GM21528 (cell line): ENCODE results near the gene CAPS2.

Experiments
- ATAC-seq: cut with Tn5 transposase; IDR thresholded peaks from one replicate; pipeline ENCODE4 v1.9.1; 2021; ENCODE audit warnings: mild to moderate bottlenecking, moderate library complexity; ENCODE audit not compliant: unreplicated experiment, low FRiP score

The CAPS2 gene

DNA sequence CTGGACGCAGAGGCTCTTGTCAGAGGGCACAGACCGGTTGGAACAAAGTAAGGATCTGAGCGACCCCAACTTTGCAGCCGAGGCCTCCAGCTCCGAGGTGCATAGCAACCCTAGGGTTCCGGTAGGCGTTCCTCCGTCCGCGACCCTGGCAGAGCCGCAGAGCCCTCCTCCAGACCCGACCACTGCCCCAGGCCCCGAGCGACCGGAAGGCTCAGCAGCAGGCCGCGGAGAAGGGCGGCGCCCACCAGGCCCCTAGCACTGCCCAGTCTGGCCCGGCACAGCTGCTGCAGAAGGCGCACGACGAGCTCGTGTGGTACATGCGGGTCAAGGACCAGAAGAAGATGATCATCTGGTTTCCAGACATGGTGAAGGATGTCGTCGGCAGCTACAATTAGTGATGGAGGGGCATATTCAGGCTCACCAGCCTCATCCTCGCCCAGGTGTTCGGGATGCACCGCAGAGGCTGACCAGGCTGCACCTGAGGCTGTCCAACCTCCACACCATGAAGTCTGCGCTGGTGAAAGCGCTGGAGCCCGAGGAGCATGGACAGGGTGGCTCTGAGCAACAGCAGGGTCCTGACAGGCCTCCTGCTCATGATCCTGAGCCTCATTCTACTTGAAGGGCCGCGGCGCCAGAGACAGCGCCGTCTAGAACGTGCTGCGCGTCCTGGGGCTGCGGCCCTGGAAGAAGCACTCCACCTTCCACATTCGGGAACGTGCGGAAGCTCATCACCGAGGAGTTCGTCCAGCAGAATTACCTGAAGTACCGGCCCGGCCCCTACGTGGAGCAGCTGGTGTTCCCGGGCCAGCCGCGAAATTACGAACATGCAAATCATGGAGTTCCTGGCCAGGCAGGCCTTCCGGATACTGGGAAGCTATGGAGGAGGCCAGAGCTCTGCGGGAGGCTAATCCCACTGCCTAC, 24.5 kb downstream of the CAPS2 start:
- ATAC-seq: no peak

GRCh38 chr12:75302781-75303180, 27.3 kb downstream of the CAPS2 start:
- no peak for ATAC-seq

DNA sequence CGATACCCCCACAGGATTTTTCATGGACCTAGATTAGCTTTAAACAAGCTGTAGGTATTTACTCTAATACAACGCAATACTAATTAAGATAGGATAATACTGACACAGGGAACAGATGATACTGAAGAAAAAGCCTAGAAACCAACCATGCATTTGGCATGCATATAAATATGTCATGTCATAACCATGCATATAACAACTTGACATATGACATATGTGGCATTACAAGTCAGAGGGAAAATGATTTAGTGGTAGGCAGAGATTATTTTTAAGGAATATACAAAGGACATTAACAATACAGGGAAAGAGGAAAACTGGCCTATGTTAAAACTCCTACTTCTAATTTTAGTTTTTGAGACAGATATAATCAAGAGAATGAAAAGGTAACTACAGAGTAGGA, 27.9 kb downstream of the CAPS2 start:
- no peak for ATAC-seq

- no peak for ATAC-seq
Observed at GRCh38 chr12:75294797-75295196, 35.3 kb downstream of the CAPS2 start.

DNA sequence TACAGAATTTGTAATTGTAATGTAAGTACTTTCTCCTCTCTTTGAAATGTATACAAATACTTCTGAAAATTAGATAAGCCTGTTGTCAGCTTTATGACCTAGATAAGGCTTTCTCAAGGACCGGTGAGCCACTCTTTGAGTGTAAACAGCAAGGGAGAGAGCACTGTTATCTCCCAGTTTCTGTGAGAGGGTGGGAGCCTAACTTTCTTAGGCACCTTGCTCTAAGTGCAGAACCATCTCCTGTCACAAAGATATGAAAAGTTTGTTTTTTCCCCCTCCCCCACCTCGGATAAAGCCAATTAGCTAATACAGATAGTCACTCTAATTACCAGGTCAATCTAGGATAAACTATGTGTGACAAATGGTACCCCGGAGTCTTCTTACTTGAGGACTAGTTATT, 35.8 kb downstream of the CAPS2 start:
- no peak for ATAC-seq

GRCh38 chr12:75291014-75291413, 39.1 kb downstream of the CAPS2 start:
- ATAC-seq: no peak

GRCh38 chr12:75289753-75290152, 40.4 kb downstream of the CAPS2 start:
- ATAC-seq: no peak

DNA sequence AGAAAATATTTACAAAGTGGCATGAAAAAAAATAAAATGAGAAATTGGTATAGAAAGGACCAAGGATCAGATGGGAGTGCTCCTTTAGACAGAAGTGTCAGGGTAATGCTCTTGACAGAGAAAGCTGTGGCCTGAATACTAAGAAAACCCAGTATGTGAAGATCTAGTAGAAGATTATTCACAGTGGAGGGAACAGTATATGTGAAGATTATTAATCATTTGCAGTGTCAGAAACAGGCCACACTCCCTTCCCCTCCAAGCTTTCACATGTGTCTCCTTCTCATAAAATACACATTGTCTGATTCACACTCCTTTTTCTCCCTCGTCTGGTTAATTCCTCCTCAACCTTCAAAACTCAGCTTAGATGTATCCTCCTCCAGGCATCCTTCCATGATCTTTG, 41.3 kb downstream of the CAPS2 start:
- ATAC-seq: no peak

GRCh38 chr12:75275702-75276101, 54.4 kb downstream of the CAPS2 start:
- no peak for ATAC-seq

- ATAC-seq: no peak
Observed at GRCh38 chr12:75271576-75271975, 58.5 kb downstream of the CAPS2 start.

DNA sequence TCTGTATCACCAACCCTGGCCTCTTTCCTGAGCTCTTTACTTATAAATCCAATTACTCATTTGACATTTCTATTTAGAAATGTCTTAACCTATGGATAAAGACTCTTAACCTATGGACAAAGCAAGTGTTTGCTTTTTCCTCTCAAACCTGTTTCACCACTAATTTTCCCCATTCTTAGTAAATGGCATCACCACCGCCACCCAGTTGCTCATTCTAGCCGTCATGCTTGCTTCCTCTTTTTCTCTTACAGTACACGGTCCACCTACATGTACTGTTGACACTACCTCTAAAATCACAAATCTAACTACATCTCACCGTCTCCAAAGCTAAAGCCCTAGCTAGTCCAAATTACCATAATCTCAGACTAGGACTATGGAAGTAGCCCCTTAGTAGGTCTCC, 60.0 kb downstream of the CAPS2 start:
- no peak for ATAC-seq

GRCh38 chr12:75269209-75269608, 60.9 kb downstream of the CAPS2 start:
- ATAC-seq: no peak

- no peak for ATAC-seq
Observed at GRCh38 chr12:75260316-75260715, 69.8 kb downstream of the CAPS2 start.

- no peak for ATAC-seq
Observed at GRCh38 chr12:75259143-75259542, 71.0 kb downstream of the CAPS2 start.

DNA sequence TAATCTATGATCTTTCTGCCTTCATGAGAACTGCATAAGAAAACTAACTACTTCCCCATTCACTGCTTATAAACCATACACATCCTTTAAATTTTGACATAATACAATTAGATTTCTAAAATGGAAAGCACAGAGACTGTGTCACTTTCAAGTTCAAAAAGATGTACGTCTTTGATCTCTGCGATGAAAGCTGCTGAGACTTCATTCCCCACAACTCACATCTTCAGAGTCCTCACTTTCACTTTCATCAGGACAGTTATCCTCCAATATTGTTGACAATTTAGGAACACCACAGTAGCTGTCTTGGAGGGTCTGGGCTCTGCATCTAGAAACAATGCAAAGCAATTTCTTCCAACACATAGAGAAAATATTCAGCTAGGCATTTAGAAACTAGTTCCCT, 72.6 kb downstream of the CAPS2 start:
- no peak for ATAC-seq

- ATAC-seq: no peak
Observed at GRCh38 chr12:75245108-75245507, 85.0 kb downstream of the CAPS2 start.

DNA sequence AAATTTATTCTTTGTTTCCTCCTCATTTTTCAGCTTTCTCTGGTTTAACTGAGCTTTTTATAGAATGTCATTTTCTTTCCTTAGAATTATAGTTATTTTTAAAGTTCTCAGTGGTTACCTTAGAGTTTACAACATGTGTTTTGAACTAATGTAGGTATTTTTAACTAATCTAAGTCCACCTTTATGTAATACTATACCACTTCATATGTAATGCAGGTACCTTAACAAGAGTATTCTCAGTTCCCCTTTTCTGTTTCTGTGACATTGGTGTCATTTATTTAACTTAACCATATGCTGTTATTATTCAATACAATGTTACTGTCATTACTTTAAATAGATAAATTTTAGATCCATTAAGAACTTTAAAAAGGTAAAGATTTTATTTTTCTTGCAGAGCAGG, 90.1 kb downstream of the CAPS2 start:
- peak; percentile 70 for ATAC-seq

DNA sequence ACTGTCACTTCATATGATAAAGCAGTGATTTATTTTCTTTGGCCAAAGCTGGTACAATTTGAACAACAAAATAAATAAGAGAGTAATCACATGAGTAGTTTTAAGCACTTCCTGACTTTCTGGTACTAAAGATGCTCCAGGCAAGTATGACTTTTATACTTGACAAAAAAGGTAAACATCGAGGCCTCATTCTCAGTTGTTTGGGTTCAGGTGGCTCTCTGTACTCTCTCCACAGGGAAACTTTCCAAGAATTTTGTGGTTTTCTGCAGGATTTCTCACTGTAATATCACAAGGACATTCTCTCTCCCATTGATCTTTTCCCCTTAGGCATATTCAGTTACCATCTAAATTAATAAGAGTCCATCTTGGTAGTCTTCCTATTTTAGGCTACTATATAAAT, 93.9 kb downstream of the CAPS2 start:
- ATAC-seq: no peak

DNA sequence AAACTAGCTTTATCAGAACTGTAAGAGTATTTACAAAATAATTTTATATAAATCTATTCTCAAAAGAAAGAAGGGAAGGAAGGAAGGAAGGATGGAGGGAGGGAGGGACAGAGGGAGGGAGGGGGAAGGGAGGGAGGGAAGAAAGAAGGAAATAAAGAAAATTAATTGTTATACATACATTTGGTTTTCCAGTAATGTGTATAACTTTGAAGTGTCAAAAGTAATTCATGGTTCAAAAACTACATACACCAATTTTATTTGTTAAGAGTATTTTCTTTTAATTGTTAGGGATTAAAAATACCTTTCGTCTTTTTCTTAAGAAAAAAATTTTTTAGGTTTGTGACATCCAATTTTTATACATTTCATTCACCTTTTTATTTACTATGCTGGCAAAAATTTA, 103.0 kb downstream of the CAPS2 start:
- no peak for ATAC-seq
